GM23338 (cell line): ENCODE measurements around the gene SDR42E1. TPM values are rescaled to one million over a fixed set of nuclear protein-coding genes. Genes with fewer than 3 reads are reported as not detected.

Source experiments
- ATAC-seq: fragments of 200-7000 bp; cut with Tn5 transposase; 3 replicates; pipeline ENCODE4 v1.9.1; 2020
- DNase-seq: peaks from one replicate; pipeline ENCODE4 v3.0.0-alpha.2; 2015; ENCODE audit warnings: low spot score
- H2AFZ ChIP-seq: fragments of 200-600 bp; sonication (generic); 2 replicates; pipeline ENCODE4 v1.8.0; 2016; ENCODE audit warnings: antibody characterized with exemption, mild to moderate bottlenecking, moderate library complexity
- H3F3A ChIP-seq: fragments of 200-600 bp; sonication (generic); replicated peaks from 2 replicates; pipeline ENCODE4 v1.8.0; 2017; ENCODE audit warnings: antibody characterized with exemption, mixed run types, low read depth
- H3K27ac ChIP-seq: fragments of 200-600 bp; sonication (generic); 2 replicates; pipeline ENCODE4 v1.6.1; 2016; ENCODE audit warnings: low read depth
- H3K27me3 ChIP-seq: fragments of 200-600 bp; sonication (generic); 2 replicates; pipeline ENCODE4 v1.8.0; 2016; ENCODE audit warnings: mild to moderate bottlenecking, mixed run types, moderate library complexity; ENCODE audit not compliant: insufficient read depth
- H3K36me3 ChIP-seq: fragments of 200-600 bp; sonication (generic); 2 replicates; pipeline ENCODE4 v1.8.0; 2016; ENCODE audit warnings: mild to moderate bottlenecking; ENCODE audit not compliant: insufficient read depth
- H3K4me1 ChIP-seq: fragments of 200-600 bp; sonication (generic); 2 replicates; pipeline ENCODE4 v1.8.0; 2016; ENCODE audit warnings: mild to moderate bottlenecking, moderate library complexity; ENCODE audit not compliant: insufficient read depth
- H3K4me2 ChIP-seq: fragments of 200-600 bp; sonication (generic); 2 replicates; pipeline ENCODE4 v1.7.1; 2017; ENCODE audit warnings: mixed run types
- H3K4me3 ChIP-seq: fragments of 200-600 bp; sonication (generic); 2 replicates; pipeline ENCODE4 v1.6.1; 2016; ENCODE audit warnings: mixed run types
- H3K79me2 ChIP-seq: fragments of 200-600 bp; sonication (generic); replicated peaks from 2 replicates; pipeline ENCODE4 v1.8.0; 2017; ENCODE audit warnings: mild to moderate bottlenecking; ENCODE audit not compliant: insufficient read depth
- H3K9me2 ChIP-seq: fragments of 200-600 bp; sonication (generic); 2 replicates; pipeline ENCODE4 v1.8.0; 2017; ENCODE audit not compliant: insufficient read depth
- H4K20me1 ChIP-seq: fragments of 200-600 bp; sonication (generic); replicated peaks from 2 replicates; pipeline ENCODE4 v1.8.0; 2017; ENCODE audit warnings: mild to moderate bottlenecking; ENCODE audit not compliant: insufficient read depth
- H3K27ac Mint-ChIP-seq: 2 replicates; pipeline ENCODE4 v1.8.0; 2020; ENCODE audit warnings: inconsistent platforms, mild to moderate bottlenecking, moderate library complexity, mixed read lengths
- H3K27me3 Mint-ChIP-seq: 3 replicates; pipeline ENCODE4 v1.8.0; 2022; ENCODE audit warnings: low read depth, mild to moderate bottlenecking, moderate library complexity, mixed read lengths, inconsistent platforms; ENCODE audit not compliant: insufficient read depth, poor library complexity
- H3K36me3 Mint-ChIP-seq: 3 replicates; pipeline ENCODE4 v1.8.0; 2021; ENCODE audit warnings: low read depth, mild to moderate bottlenecking, inconsistent platforms, moderate library complexity, mixed read lengths
- H3K4me1 Mint-ChIP-seq: 3 replicates; pipeline ENCODE4 v1.8.0; 2020; ENCODE audit warnings: mild to moderate bottlenecking, inconsistent platforms, mixed read lengths
- H3K4me3 Mint-ChIP-seq: 3 replicates; pipeline ENCODE4 v1.8.0; 2021; ENCODE audit warnings: moderate library complexity, mild to moderate bottlenecking, inconsistent platforms, mixed read lengths
- H3K9me3 Mint-ChIP-seq: 3 replicates; pipeline ENCODE4 v1.8.0; 2020; ENCODE audit warnings: moderate library complexity, mild to moderate bottlenecking, inconsistent platforms, mixed read lengths
- CTCF ChIP-seq, 2 experiments: fragments of 200-600 bp in 1 of 2; sonication (generic) in 1 of 2; conservative IDR thresholded peaks; 2 replicates each; pipeline versions ENCODE4 v1.5.1 to v1.6.1; 2016 to 2017; ENCODE audit warnings: antibody characterized with exemption in 2 of 2, low read depth in 2 of 2, mild to moderate bottlenecking in 2 of 2, moderate library complexity in 1 of 2
- ETS1 ChIP-seq: IDR thresholded peaks from 2 replicates; pipeline ENCODE4 v1.6.1; 2016; ENCODE audit warnings: antibody characterized with exemption
- POLR2AphosphoS5 ChIP-seq: IDR thresholded peaks from 2 replicates; pipeline ENCODE4 v1.6.1; 2016; ENCODE audit warnings: antibody characterized with exemption, low read depth
- ZNF331 ChIP-seq: fragments of 250-450 bp; sonication (Bioruptor Pico); IDR thresholded peaks from 2 replicates; pipeline ENCODE4 v1.5.0; 2020; ENCODE audit warnings: low read depth, mild to moderate bottlenecking, moderate library complexity
- polyA plus RNA-seq: library from polyadenylated mRNA; unstranded; fragments of >200 nt; fragmentation: Nextera tagmentation; extraction: Ambion mirVana; gene quantifications from 2 replicates; pipeline ENCODE4 v1.2.1, GENCODE V29; 2016
- total RNA-seq: library from RNA; depleted of rRNA; stranded (reverse); fragments of >200 nt; shearing (Covaris generic); gene quantifications from 2 replicates; pipeline ENCODE4 v1.2.3, GENCODE V29; 2014

Gene SDR42E1
- total and polyA plus RNA-seq, 2 experiments from 2014 or later, result 0.03 TPM; not detected in 1

GRCh38 chr16:81996664-81997509 is 14.4 kb downstream of the SDR42E1 start (continued):
- TF ChIP-seq ETS1 (no peak), CTCF (conservative IDR thresholded peaks at IDR 0.05; ENCODE audit: low read depth in 2 of 2) (peak; percentile 52 to 66)

GRCh38 chr16:81995651-81996050 is 15.6 kb downstream of the SDR42E1 start:
- peaks cover 17% of the 10 kb centered on the region for H3K4me1 Mint-ChIP-seq
- no peaks in the 10 kb centered on the region; the same call in 2 of the 3 replicates for H3K9me3 Mint-ChIP-seq
- ATAC-seq (no peak), DNase-seq (no peak)
- H2AFZ ChIP-seq, result no peak overlapping the region
- no peak for TF ChIP-seq POLR2AphosphoS5
- H3K4me1 ChIP-seq, result no peaks in the 10 kb centered on the region
- H3K27ac ChIP-seq, result no peak overlapping the region
- no peak overlapping the region for H3K27ac Mint-ChIP-seq
- H3K4me3 Mint-ChIP-seq, result no peak overlapping the region
- H3K27me3 Mint-ChIP-seq, result peaks cover 4% of the 10 kb centered on the region
- no peaks in the 10 kb centered on the region for H3K36me3 ChIP-seq
- H3K27me3 ChIP-seq, result no peaks in the 10 kb centered on the region
- no peak overlapping the region for H3K4me2 ChIP-seq
- H3K36me3 Mint-ChIP-seq, result no peaks in the 10 kb centered on the region
- H3K79me2 ChIP-seq, result no peaks in the 10 kb centered on the region
- H3K9me2 ChIP-seq, result no peaks in the 10 kb centered on the region
- H3K4me3 ChIP-seq, result no peak overlapping the region
- H3F3A ChIP-seq, result no peaks in the 10 kb centered on the region
- no peaks in the 10 kb centered on the region for H4K20me1 ChIP-seq

GRCh38 chr16:81994485-81994884 is 16.8 kb downstream of the SDR42E1 start:
- Mint-ChIP-seq H3K36me3 (no peaks in the 10 kb centered on the region), H3K4me3 (no peak overlapping the region), H3K4me1 (peaks cover 17% of the 10 kb centered on the region), H3K27me3 (peaks cover 2% of the 10 kb centered on the region), H3K27ac (no peak overlapping the region), H3K9me3 (no peaks in the 10 kb centered on the region; the same call in 2 of the 3 replicates)
- peak; percentile 53 for DNase-seq
- H3F3A ChIP-seq, result no peaks in the 10 kb centered on the region
- no peak overlapping the region for H3K4me2 ChIP-seq
- peak overlapping the region; percentile 66; the same call in 1 of the 2 replicates for H2AFZ ChIP-seq
- peak; percentile 46 to 50 for TF ChIP-seq CTCF (conservative IDR thresholded peaks at IDR 0.05; ENCODE audit: low read depth in 2 of 2)
- TF ChIP-seq ZNF331 (CRISPR knock-in tag), result no peak
- H3K36me3 ChIP-seq, result no peaks in the 10 kb centered on the region
- ATAC-seq, result peak; percentile 71
- H3K79me2 ChIP-seq, result no peaks in the 10 kb centered on the region
- H3K27me3 ChIP-seq, result no peaks in the 10 kb centered on the region
- no peak overlapping the region for H3K27ac ChIP-seq
- H3K9me2 ChIP-seq, result no peaks in the 10 kb centered on the region
- H3K4me1 ChIP-seq, result no peaks in the 10 kb centered on the region
- H3K4me3 ChIP-seq, result no peak overlapping the region
- H4K20me1 ChIP-seq, result no peaks in the 10 kb centered on the region
